Mucosa of descending colon (tissue), 3 donors: ENCODE results near the gene SLC2A10. TPM values are rescaled to one million over a fixed set of nuclear protein-coding genes. Genes with fewer than 3 reads are reported as not detected.

Experiments
- ATAC-seq: fragments of 200-7000 bp; cut with Tn5 transposase; one replicate; pipeline ENCODE4 v1.9.1; 2020; ENCODE audit warnings: mild to moderate bottlenecking, moderate library complexity
- DNase-seq, 3 donors: peaks; one replicate each; pipeline ENCODE4 v3.0.0-alpha.2; 2020
- H3K36me3 ChIP-seq: fragments of 200-600 bp; one replicate; pipeline ENCODE4 v1.8.0; 2021; ENCODE audit warnings: low read depth, mild to moderate bottlenecking
- H3K4me1 ChIP-seq: fragments of 200-600 bp; one replicate; pipeline ENCODE4 v1.8.0; 2021; ENCODE audit warnings: low read depth, mild to moderate bottlenecking
- H3K4me3 ChIP-seq: fragments of 200-600 bp; one replicate; pipeline ENCODE4 v1.8.0; 2021; ENCODE audit warnings: mild to moderate bottlenecking
- H3K9me3 ChIP-seq: fragments of 200-600 bp; one replicate; pipeline ENCODE4 v1.8.0; 2021; ENCODE audit warnings: mild to moderate bottlenecking
- CTCF ChIP-seq: fragments of 200-600 bp; IDR thresholded peaks from one replicate; pipeline ENCODE4 v1.8.0; 2022; ENCODE audit warnings: antibody characterized with exemption, mild to moderate bottlenecking
- intact Hi-C, 2 donors: fragments of 100-400 bp; cut with DNase I in 1 of 2; cut with micrococcal nuclease in 1 of 2; formaldehyde crosslinking; loops; one replicate each; pipeline versions ENCODE4 v1.11.0 to v1.11.1; 2022; cut with DNase I, micrococcal nuclease
- total RNA-seq, 3 donors: library from RNA; stranded (reverse); fragmentation: NEBNext Ultra II Directional in 2 of 3; extraction: Animal tissue kit (Norgen Biotek cat#: 25700) in 2 of 3; gene quantifications; one replicate each; pipeline versions ENCODE4 v1.2.1 to v1.2.4, GENCODE V29; 2021 to 2023
- donor health status: DM: no; HTN: no; CAD: no; lungs with moderate emphysema.
- donor health status: DM: no; HTN: no; CAD: no.
- donor health status: DM: no; HTN: yes; CAD: no.

Gene SLC2A10
- total RNA-seq, 3 donors from 2014 or later, result 13.4 to 37.5 (median 26.3) TPM

DNA sequence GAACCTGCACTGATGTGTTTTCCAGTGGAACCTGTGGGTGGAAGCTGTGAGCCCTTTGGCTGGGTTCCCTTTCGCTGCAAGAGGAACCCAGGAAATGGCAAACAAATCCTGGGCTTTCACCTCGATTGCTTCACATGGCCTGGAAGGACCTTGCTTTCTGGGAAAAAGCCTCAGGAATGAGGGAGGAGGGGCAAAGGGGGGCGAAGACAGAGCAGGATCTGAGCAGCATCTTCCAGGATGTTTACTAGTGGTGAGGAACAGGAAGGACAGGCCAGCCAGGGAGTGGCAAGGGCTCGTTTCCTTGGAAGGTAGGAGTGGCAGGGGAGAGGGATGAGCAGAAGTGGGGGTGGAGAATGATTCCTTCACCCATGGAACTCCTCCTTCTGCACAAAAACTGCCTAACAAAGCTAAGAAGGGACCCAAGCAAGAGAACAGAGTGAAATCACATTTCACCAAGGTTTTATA is 5.9 kb downstream of the SLC2A10 start:
- intact Hi-C loops, result no loop called here

GRCh38 chr20:46717818-46718541 is 8.5 kb downstream of the SLC2A10 start:
- no peak overlapping the region for H3K4me3 ChIP-seq
- ATAC-seq, result no peak

More for the DNA sequence above, 5.9 kb downstream of the SLC2A10 start:
- DNase-seq (peak in 2 of 3 donors; percentile 59 to 69), ATAC-seq (peak; percentile 61)
- no peaks in the 10 kb centered on the region for H3K36me3 ChIP-seq
- no peaks in the 10 kb centered on the region for H3K9me3 ChIP-seq
- TF ChIP-seq CTCF, result no peak
- no peak overlapping the region for H3K4me3 ChIP-seq
- H3K4me1 ChIP-seq, result peaks cover 22% of the 10 kb centered on the region

GRCh38 chr20:46720019-46720418 is 10.6 kb downstream of the SLC2A10 start:
- ATAC-seq, result no peak
- Histone ChIP-seq H3K4me1 (peaks cover 7% of the 10 kb centered on the region), H3K4me3 (no peak overlapping the region), H3K9me3 (no peaks in the 10 kb centered on the region), H3K36me3 (no peaks in the 10 kb centered on the region)
- intact Hi-C loops, result no loop called here
- no peak for DNase-seq
- TF ChIP-seq CTCF, result no peak

More at GRCh38 chr20:46717818-46718541, 8.5 kb downstream of the SLC2A10 start:
- no peaks in the 10 kb centered on the region for H3K9me3 ChIP-seq
- intact Hi-C loops, result no loop called here
- no peak for TF ChIP-seq CTCF
- H3K36me3 ChIP-seq, result no peaks in the 10 kb centered on the region
- no peak for DNase-seq
- H3K4me1 ChIP-seq, result peaks cover 10% of the 10 kb centered on the region

DNA sequence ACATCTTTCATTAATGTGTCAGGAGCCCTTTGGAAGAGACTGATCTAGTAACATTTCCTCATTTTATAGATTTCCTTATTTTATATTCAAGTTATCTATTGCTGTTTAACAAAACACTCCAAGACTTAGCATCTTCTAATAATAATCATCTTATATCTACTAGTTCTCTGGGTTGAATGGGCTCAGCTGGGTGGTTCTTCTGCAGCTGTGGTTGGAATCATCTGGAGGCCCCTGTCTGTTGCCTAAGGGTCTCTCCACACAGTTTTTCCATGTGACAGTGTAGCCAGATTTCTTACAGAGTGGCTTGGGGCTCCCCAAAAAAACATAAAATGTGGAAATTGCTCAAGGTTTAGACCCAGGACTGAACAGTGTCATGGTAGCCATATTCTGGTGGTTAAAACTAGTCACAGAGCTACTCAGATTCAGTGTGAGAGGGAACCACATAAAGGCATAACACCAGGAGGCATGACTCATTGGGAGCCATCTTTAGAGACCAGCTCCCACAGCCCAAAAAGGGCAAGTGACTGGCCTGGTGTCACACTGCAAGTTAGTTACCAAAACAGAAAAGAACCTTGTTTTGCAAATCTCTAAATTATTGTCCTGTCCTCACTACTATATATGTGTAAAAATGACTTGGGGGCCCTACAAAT is 11.5 kb downstream of the SLC2A10 start:
- no peak for TF ChIP-seq CTCF
- DNase-seq, result no peak
- no peaks in the 10 kb centered on the region for H3K36me3 ChIP-seq
- no peaks in the 10 kb centered on the region for H3K9me3 ChIP-seq
- no peak overlapping the region for H3K4me3 ChIP-seq
- intact Hi-C loops, result no loop called here
- no peak for ATAC-seq
- H3K4me1 ChIP-seq, result no peaks in the 10 kb centered on the region

GRCh38 chr20:46721476-46721875 is 12.0 kb downstream of the SLC2A10 start:
- no peak for ATAC-seq
- H3K4me1 ChIP-seq, result no peaks in the 10 kb centered on the region
- intact Hi-C loops, result no loop called here
- DNase-seq, result no peak
- no peaks in the 10 kb centered on the region for H3K9me3 ChIP-seq
- no peaks in the 10 kb centered on the region for H3K36me3 ChIP-seq
- no peak for TF ChIP-seq CTCF
- no peak overlapping the region for H3K4me3 ChIP-seq
